SK-MEL-5 (cell line): Measurements from ENCODE around the gene MLX. TPM values are rescaled to one million over a fixed set of nuclear protein-coding genes. Genes with fewer than 3 reads are reported as not detected.

Source experiments
- DNase-seq: peaks from one replicate; pipeline ENCODE4 v3.0.0-alpha.2; 2016; ENCODE audit warnings: low read depth, low spot score
- in situ Hi-C: cut with HindIII; loops from 2 replicates; pipeline ENCODE4 v1.10.0; 2016; ENCODE audit warnings: low sequenced_read_pairs, high pct_unique_total_duplicates, low pct_unique_long_range_greater_than_20kb
- total RNA-seq: library from RNA; depleted of rRNA; stranded (reverse); fragments of >200 nt; shearing (Covaris generic); gene quantifications from 2 replicates; pipeline ENCODE4 v1.2.3, GENCODE V29; 2014

Gene MLX
- total RNA-seq, 1 experiment from 2014 or later = 44.6 TPM

GRCh38 chr17:42564815-42565522, 1.9 kb upstream of the MLX start:
- in situ Hi-C loops = no loop called here

DNA sequence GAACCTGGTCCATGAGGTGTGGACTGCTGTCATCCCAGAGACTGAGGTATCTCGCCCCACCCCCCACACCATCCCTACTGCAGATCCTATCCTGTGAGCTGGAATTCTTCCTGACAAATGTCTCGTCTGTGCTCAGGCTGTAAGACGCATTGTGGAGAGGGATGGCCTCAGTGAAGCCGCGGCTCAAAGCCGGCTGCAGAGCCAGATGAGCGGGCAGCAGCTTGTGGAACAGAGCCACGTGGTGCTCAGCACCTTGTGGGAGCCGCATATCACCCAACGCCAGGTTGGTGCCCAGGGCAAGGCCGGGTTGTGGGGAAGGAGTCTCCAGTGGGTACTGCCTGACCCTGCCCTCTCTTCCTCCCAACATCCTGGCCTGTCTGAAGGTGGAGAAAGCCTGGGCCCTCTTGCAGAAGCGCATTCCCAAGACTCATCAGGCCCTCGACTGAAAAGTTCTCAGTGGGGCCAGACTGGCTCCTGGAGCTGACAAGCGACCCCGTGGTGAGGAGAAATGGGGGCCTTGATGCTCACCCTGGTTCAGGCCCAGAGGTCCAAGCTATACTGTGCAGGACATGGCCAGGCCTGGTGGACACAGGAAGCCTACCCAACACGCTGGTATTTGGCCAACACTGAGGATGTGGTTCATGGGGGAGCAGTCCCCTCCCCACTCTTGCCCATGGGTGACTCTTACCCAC, 1.2 kb upstream of the MLX start:
- DNase-seq = no peak
- in situ Hi-C loops = no loop called here

More at GRCh38 chr17:42564815-42565522, 1.9 kb upstream of the MLX start:
- DNase-seq = no peak

DNA sequence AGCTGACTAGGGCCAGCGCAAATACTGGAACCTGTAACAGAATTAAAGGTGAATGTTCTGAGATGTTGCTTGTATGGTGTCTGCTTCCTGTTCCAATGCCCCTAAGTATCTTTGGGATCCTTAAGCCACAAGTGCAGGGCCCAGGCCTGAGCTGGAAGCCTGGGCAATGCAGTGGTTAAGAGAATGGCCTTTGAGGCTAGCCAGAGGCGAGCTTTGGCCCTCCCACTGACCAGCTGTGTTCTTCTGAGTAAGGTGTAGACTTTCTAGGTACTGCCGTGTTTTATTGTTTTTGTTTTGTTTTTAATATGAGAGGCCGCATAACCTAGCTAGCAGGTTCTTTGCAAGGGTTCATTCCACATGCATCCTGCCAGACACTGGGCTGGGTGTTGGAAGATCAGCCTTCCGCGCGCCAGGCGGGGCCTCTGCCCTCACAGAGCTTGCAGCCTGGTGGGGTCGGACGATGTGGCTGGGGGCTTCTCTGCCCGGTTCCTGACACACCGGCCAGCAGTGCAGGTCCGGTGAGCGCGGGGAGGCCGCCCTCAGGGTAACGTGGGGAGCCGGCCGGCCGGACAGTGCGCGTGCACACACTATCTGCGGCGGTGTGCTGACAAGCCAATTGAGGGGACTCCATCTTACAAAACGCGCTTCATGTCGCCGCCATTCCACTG, 551 bp upstream of the MLX start:
- in situ Hi-C loops = no loop called here
- no peak for DNase-seq

- DNase-seq = no peak
- in situ Hi-C loops = no loop called here
Measured at GRCh38 chr17:42568341-42569111, 1.6 kb downstream of the MLX start.

- in situ Hi-C loops = no loop called here
Measured at GRCh38 chr17:42571435-42572225, 4.7 kb downstream of the MLX start.

GRCh38 chr17:42573095-42573494, 6.2 kb downstream of the MLX start:
- in situ Hi-C loops = no loop called here
- no peak for DNase-seq

More at GRCh38 chr17:42571435-42572225, 4.7 kb downstream of the MLX start:
- no peak for DNase-seq

GRCh38 chr17:42574463-42574862, 7.6 kb downstream of the MLX start:
- no peak for DNase-seq
- in situ Hi-C loops = no loop called here

DNA sequence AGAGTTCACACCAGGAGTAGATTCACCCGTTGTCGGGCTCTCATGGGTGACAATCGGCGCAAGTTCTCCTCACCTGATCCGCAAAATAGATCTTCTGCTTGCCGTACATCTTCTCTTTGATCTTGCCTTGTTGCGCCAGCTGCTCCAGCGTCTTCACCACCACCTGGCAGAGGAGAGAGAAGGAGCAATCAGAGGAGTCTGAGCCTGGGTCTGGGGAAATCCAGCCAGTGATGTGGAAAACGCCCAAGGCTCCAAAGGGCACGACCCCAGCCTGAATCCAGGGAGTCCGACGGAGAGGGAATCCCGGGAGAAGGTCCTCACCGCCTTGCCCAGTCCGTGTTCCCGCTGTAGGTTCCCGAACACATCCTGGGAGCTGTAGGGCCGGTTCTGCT, 10.2 kb downstream of the MLX start:
- in situ Hi-C loops = no loop called here
- no peak for DNase-seq

DNA sequence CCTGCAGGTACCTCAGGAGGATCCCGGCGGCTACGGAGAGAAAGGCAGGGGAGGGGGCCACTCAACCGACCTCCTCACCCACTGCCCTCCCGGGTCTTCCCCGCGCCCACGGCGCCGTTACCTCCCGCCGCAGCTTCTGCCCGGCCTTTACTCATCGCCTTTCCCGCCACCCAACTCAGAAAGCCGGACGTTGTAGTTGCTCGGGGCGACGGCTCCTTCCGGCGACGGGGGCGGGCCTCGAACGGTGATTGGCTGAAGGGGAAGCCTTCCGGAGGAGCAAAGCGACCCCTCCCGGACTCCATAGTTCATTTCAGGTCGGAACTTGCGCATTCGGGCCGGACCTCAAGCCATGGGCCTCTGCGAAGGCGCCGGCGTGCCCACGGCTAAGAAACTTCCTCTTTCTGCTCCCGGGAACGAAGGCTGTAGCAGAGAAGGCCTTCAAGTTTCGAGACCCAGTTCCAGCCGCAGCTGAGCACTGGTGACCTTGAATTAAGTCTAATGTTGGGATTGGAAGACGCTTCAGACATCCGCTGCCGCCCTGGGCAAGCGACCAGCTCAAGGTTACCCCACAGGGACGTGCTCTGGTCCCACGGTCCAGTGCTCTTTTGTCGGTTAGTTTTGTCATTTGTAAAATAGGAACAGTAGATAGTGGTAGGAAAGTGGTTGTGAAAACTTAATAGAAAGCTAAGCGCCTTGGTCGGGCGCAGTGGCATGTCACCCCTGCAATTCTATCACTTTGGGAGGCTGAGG, 10.8 kb downstream of the MLX start, which contains the start of gene PSMC3IP:
TSS of gene PSMC3IP (minus strand) at position 198 of the 750 bp plus-strand sequence. CDS start at position 155, 43 bp downstream.
- DNase-seq = peak; percentile 94
- in situ Hi-C loops = no loop called here

DNA sequence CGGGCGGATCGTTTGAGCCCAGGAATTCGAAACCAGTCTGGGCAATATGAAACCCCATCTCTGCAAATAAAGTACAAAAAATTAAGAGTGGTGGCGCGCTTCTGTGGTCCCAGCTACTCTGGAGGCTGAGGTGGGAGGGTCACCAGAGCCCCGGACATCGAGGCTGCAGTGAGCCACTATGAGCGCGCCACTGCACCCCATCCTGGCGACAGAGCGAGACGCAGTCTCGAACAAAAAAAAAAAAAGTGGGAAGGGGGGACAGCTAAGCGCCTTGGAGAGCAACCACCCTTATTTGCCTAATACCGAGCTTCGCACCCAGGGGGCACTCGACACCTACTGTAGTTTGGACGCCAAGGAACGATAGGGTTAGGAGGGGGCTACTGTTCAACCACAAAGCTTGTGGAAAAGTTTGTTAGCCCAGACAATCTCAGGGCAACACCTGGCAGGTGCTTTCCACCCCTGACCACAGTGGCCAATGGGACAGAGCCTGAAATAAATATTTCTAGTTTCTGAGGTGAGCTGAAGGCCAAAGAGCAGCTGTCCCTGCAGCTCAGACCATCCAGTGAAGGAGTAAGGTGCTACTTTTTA, 11.5 kb downstream of the MLX start:
- in situ Hi-C loops = no loop called here
- peak; percentile 84 for DNase-seq

- no peak for DNase-seq
- in situ Hi-C loops = no loop called here
Measured at GRCh38 chr17:42579794-42580551, 13.1 kb downstream of the MLX start.

- in situ Hi-C loops = no loop called here
- no peak for DNase-seq
Measured at GRCh38 chr17:42581744-42582270, 14.9 kb downstream of the MLX start.

DNA sequence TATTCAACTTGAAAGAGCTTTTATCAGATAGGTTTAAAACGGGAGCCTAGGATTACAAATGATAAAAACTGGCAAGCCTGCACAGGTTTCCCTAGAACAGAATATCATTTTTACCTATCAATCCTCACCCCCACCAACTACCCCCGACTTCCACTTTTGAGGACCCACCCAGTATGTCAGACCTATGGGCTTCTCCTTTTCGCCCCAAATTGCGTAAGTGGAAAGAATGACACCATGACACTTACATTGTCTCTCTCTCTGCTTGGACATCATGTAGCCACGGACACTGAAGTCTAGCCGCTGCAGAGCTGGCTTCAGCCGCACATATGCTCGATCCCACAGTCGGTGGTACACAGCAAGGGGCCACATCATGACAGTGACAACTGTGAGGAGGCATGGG, 18.0 kb downstream of the MLX start:
- in situ Hi-C loops = no loop called here
- DNase-seq = no peak

GRCh38 chr17:42585353-42585752, 18.5 kb downstream of the MLX start:
- no peak for DNase-seq
- in situ Hi-C loops = no loop called here

- no peak for DNase-seq
- in situ Hi-C loops = no loop called here
Measured at GRCh38 chr17:42586514-42587230, 19.8 kb downstream of the MLX start.
